Rectal smooth muscle tissue (tissue), 1 donor: ENCODE measurements around the gene TOP2A.
A peak's percentile ranks its signal among the peaks of the same experiment; 100 is the strongest.

ENCODE experiments used
- H3K27ac ChIP-seq: one replicate; pipeline ENCODE4 v1.7.0; 2013; ENCODE audit warnings: low read depth, low read length, inconsistent platforms
- H3K27me3 ChIP-seq: one replicate; pipeline ENCODE4 v1.7.0; 2013; ENCODE audit warnings: low read length; ENCODE audit not compliant: control insufficient read depth, insufficient read depth
- H3K36me3 ChIP-seq: one replicate; pipeline ENCODE4 v1.7.0; 2013; ENCODE audit warnings: low read length; ENCODE audit not compliant: control insufficient read depth, insufficient read depth
- H3K4me1 ChIP-seq: one replicate; pipeline ENCODE4 v1.7.0; 2013; ENCODE audit warnings: low read length; ENCODE audit not compliant: control insufficient read depth, insufficient read depth
- H3K4me3 ChIP-seq: one replicate; pipeline ENCODE4 v1.7.0; 2013; ENCODE audit warnings: low read length
- H3K9ac ChIP-seq: one replicate; pipeline ENCODE4 v1.7.0; 2013; ENCODE audit warnings: low read length

TOP2A gene

GRCh38 chr17:40355804-40356758, 61.6 kb downstream of the TOP2A start:
- Histone ChIP-seq H3K27me3 (no peaks in the 10 kb centered on the region), H3K27ac (peak overlapping the region; percentile 7), H3K4me1 (peaks cover 10% of the 10 kb centered on the region), H3K4me3 (no peak overlapping the region), H3K9ac (no peak overlapping the region), H3K36me3 (peaks cover 13% of the 10 kb centered on the region)

- no peak overlapping the region for H3K9ac ChIP-seq
- peak overlapping the region; percentile 7 for H3K27ac ChIP-seq
- no peaks in the 10 kb centered on the region for H3K27me3 ChIP-seq
- peaks cover 13% of the 10 kb centered on the region for H3K36me3 ChIP-seq
- H3K4me3 ChIP-seq: no peak overlapping the region
- peaks cover 11% of the 10 kb centered on the region for H3K4me1 ChIP-seq
Observed at GRCh38 chr17:40355123-40355803, 62.4 kb downstream of the TOP2A start.

GRCh38 chr17:40354221-40355122, 63.2 kb downstream of the TOP2A start:
- H3K27ac ChIP-seq: no peak overlapping the region
- peaks cover 20% of the 10 kb centered on the region for H3K36me3 ChIP-seq
- H3K9ac ChIP-seq: no peak overlapping the region
- peaks cover 19% of the 10 kb centered on the region for H3K4me1 ChIP-seq
- no peaks in the 10 kb centered on the region for H3K27me3 ChIP-seq
- no peak overlapping the region for H3K4me3 ChIP-seq

GRCh38 chr17:40352779-40353394, 64.8 kb downstream of the TOP2A start:
- Histone ChIP-seq H3K36me3 (peaks cover 26% of the 10 kb centered on the region), H3K4me3 (no peak overlapping the region), H3K27me3 (no peaks in the 10 kb centered on the region), H3K27ac (no peak overlapping the region), H3K9ac (no peak overlapping the region), H3K4me1 (peaks cover 33% of the 10 kb centered on the region)

- no peak overlapping the region for H3K9ac ChIP-seq
- H3K27ac ChIP-seq: no peak overlapping the region
- peaks cover 26% of the 10 kb centered on the region for H3K36me3 ChIP-seq
- no peak overlapping the region for H3K4me3 ChIP-seq
- peaks cover 37% of the 10 kb centered on the region for H3K4me1 ChIP-seq
- no peaks in the 10 kb centered on the region for H3K27me3 ChIP-seq
Observed at GRCh38 chr17:40352237-40352778, 65.4 kb downstream of the TOP2A start.

- Histone ChIP-seq H3K27me3 (no peaks in the 10 kb centered on the region), H3K36me3 (peaks cover 26% of the 10 kb centered on the region), H3K27ac (no peak overlapping the region), H3K4me1 (peaks cover 44% of the 10 kb centered on the region), H3K9ac (no peak overlapping the region), H3K4me3 (no peak overlapping the region)
Observed at GRCh38 chr17:40351359-40352236, 66.1 kb downstream of the TOP2A start.

- peaks cover 26% of the 10 kb centered on the region for H3K36me3 ChIP-seq
- no peaks in the 10 kb centered on the region for H3K27me3 ChIP-seq
- H3K4me1 ChIP-seq: peaks cover 50% of the 10 kb centered on the region
- no peak overlapping the region for H3K27ac ChIP-seq
- no peak overlapping the region for H3K9ac ChIP-seq
- H3K4me3 ChIP-seq: no peak overlapping the region
Observed at GRCh38 chr17:40350689-40351358, 66.9 kb downstream of the TOP2A start.

- peak overlapping the region; percentile 4 for H3K27ac ChIP-seq
- no peaks in the 10 kb centered on the region for H3K27me3 ChIP-seq
- H3K4me3 ChIP-seq: peak overlapping the region; percentile 33
- peaks cover 26% of the 10 kb centered on the region for H3K36me3 ChIP-seq
- H3K9ac ChIP-seq: no peak overlapping the region
- peaks cover 49% of the 10 kb centered on the region for H3K4me1 ChIP-seq
Observed at GRCh38 chr17:40349895-40350688, 67.6 kb downstream of the TOP2A start.

GRCh38 chr17:40349477-40349894, 68.2 kb downstream of the TOP2A start:
- H3K4me3 ChIP-seq: peak overlapping the region; percentile 33
- peaks cover 50% of the 10 kb centered on the region for H3K4me1 ChIP-seq
- H3K27ac ChIP-seq: peak overlapping the region; percentile 4
- H3K9ac ChIP-seq: no peak overlapping the region
- no peaks in the 10 kb centered on the region for H3K27me3 ChIP-seq
- peaks cover 26% of the 10 kb centered on the region for H3K36me3 ChIP-seq
